ENCODE results near the gene FOXN1. TPM values are rescaled to one million over a fixed set of nuclear protein-coding genes. Genes with fewer than 3 reads are reported as not detected.

Gene FOXN1
- polyA plus RNA-seq, 4 donors = 0.47 to 0.62 (median 0.61) TPM

Other genes starting within 250 kb of the FOXN1 start
- 10 to 100 TPM; 54.0 to 63.6 (median 55.6) TPM for gene TMEM97, start 187.1 kb upstream of the FOXN1 start, polyA plus RNA-seq (ENCODE audit: insufficient read length in 4 of 4)
- gene IFT20, start 170.9 kb upstream of the FOXN1 start, polyA plus RNA-seq (ENCODE audit: insufficient read length in 4 of 4) = 10 to 100 TPM; 52.1 to 61.6 (median 54.9) TPM
- 10 to 100 TPM; 43.8 to 47.4 (median 45.3) TPM for gene TNFAIP1, start 170.6 kb upstream of the FOXN1 start, polyA plus RNA-seq (ENCODE audit: insufficient read length in 4 of 4)
- 100 to 1,000 TPM in 2 of 4 donors, 10 to 100 TPM in 2; 99.1 to 105 (median 100) TPM for gene POLDIP2, start 148.8 kb upstream of the FOXN1 start, polyA plus RNA-seq (ENCODE audit: insufficient read length in 4 of 4)
- gene SEBOX, start 141.1 kb upstream of the FOXN1 start, polyA plus RNA-seq (ENCODE audit: insufficient read length in 4 of 4) = not detected
- gene VTN, start 136.0 kb upstream of the FOXN1 start, polyA plus RNA-seq (ENCODE audit: insufficient read length in 4 of 4) = 10 to 100 TPM in 3 of 4 donors, 1 to 10 TPM in 1; 9.4 to 21.3 (median 15.2) TPM
- 10 to 100 TPM; 11.3 to 14.0 (median 12.0) TPM for gene SARM1, start 134.7 kb upstream of the FOXN1 start, polyA plus RNA-seq (ENCODE audit: insufficient read length in 4 of 4)
- gene SLC46A1, start 100.1 kb upstream of the FOXN1 start, polyA plus RNA-seq (ENCODE audit: insufficient read length in 4 of 4) = 10 to 100 TPM; 14.6 to 15.8 (median 15.1) TPM
- 10 to 100 TPM in 3 of 4 donors, 1 to 10 TPM in 1; 7.1 to 24.5 (median 13.3) TPM for gene SLC13A2, start 32.7 kb upstream of the FOXN1 start, polyA plus RNA-seq (ENCODE audit: insufficient read length in 4 of 4)
- 10 to 100 TPM; 54.4 to 74.1 (median 59.7) TPM for gene UNC119, start 46.3 kb downstream of the FOXN1 start, polyA plus RNA-seq (ENCODE audit: insufficient read length in 4 of 4)
- 100 to 1,000 TPM; 101 to 107 (median 105) TPM for gene PIGS, start 65.2 kb downstream of the FOXN1 start, polyA plus RNA-seq (ENCODE audit: insufficient read length in 4 of 4)
- gene ALDOC, start 70.5 kb downstream of the FOXN1 start, polyA plus RNA-seq (ENCODE audit: insufficient read length in 4 of 4) = 10 to 100 TPM; 19.4 to 32.9 (median 24.5) TPM
- gene SPAG5, start 92.7 kb downstream of the FOXN1 start, polyA plus RNA-seq (ENCODE audit: insufficient read length in 4 of 4) = 10 to 100 TPM; 43.5 to 46.9 (median 45.2) TPM
- 10 to 100 TPM; 10.6 to 14.3 (median 11.3) TPM for gene RSKR, start 107.8 kb downstream of the FOXN1 start, polyA plus RNA-seq (ENCODE audit: insufficient read length in 4 of 4)
- gene BLTP2, start 138.8 kb downstream of the FOXN1 start, polyA plus RNA-seq (ENCODE audit: insufficient read length in 4 of 4) = 10 to 100 TPM; 77.8 to 90.5 (median 81.2) TPM
- 10 to 100 TPM; 78.3 to 84.4 (median 80.9) TPM for gene SDF2, start 155.6 kb downstream of the FOXN1 start, polyA plus RNA-seq (ENCODE audit: insufficient read length in 4 of 4)
- gene SUPT6H, start 155.9 kb downstream of the FOXN1 start, polyA plus RNA-seq (ENCODE audit: insufficient read length in 4 of 4) = 10 to 100 TPM; 67.0 to 74.3 (median 68.4) TPM
- gene PROCA1, start 205.5 kb downstream of the FOXN1 start, polyA plus RNA-seq (ENCODE audit: insufficient read length in 4 of 4) = 1 to 10 TPM; 5.0 to 7.3 (median 6.2) TPM
- 100 to 1,000 TPM; 178 to 196 (median 186) TPM for gene RAB34, start 211.5 kb downstream of the FOXN1 start, polyA plus RNA-seq (ENCODE audit: insufficient read length in 4 of 4)
- gene RPL23A, start 213.6 kb downstream of the FOXN1 start, polyA plus RNA-seq (ENCODE audit: insufficient read length in 4 of 4) = 1,000 to 10,000 TPM in 3 of 4 donors, 100 to 1,000 TPM in 1; 835 to 1,239 (median 1,092) TPM
- gene TLCD1, start 219.9 kb downstream of the FOXN1 start, polyA plus RNA-seq (ENCODE audit: insufficient read length in 4 of 4) = 10 to 100 TPM; 17.9 to 20.9 (median 18.8) TPM
- 1 to 10 TPM; 6.4 to 8.1 (median 7.8) TPM for gene NEK8, start 222.4 kb downstream of the FOXN1 start, polyA plus RNA-seq (ENCODE audit: insufficient read length in 4 of 4)
- 100 to 1,000 TPM; 117 to 145 (median 135) TPM for gene TRAF4, start 237.7 kb downstream of the FOXN1 start, polyA plus RNA-seq (ENCODE audit: insufficient read length in 4 of 4)

Data from right renal pelvis (tissue), 4 donors.